Gastrocnemius medialis (tissue), 4 donors: Measurements from ENCODE around the gene EWSR1. TPM values are rescaled to one million over a fixed set of nuclear protein-coding genes. Genes with fewer than 3 reads are reported as not detected.

Experiments
- ATAC-seq, 2 donors: fragments of 150-250 bp; one replicate each; pipeline ENCODE4 v1.9.1; 2016
- DNase-seq, 2 donors: peaks; one replicate each; pipeline ENCODE4 v3.0.0-alpha.2; 2019
- H3K27ac ChIP-seq, 4 donors: fragments of 200-600 bp; sonication (generic); 1 replicate in 1 of 4; 2 replicates in 3 of 4; pipeline ENCODE4 v1.5.1; 2016 to 2018; ENCODE audit warnings: mild to moderate bottlenecking in 2 of 4, moderate library complexity in 1 of 4
- H3K27me3 ChIP-seq, 3 donors: fragments of 200-600 bp; sonication (generic) in 2 of 3; 1 replicate in 1 of 3; 2 replicates in 2 of 3; pipeline versions ENCODE4 v1.5.1 to v1.6.0; 2016 to 2019; ENCODE audit warnings: mild to moderate bottlenecking in 1 of 3, moderate library complexity in 1 of 3
- H3K36me3 ChIP-seq, 2 donors: fragments of 200-600 bp; sonication (generic) in 1 of 2; one replicate each; pipeline ENCODE4 v1.5.1; 2017 to 2018
- H3K4me1 ChIP-seq, 2 donors: fragments of 200-600 bp; sonication (generic) in 1 of 2; one replicate each; pipeline ENCODE4 v1.5.1; 2016 to 2017; ENCODE audit warnings: mild to moderate bottlenecking in 2 of 2
- H3K4me3 ChIP-seq, 4 donors: fragments of 200-600 bp; sonication (generic) in 3 of 4; 1 replicate in 1 of 4; 2 replicates in 3 of 4; pipeline ENCODE4 v1.5.1; 2016 to 2019; ENCODE audit warnings: mild to moderate bottlenecking in 2 of 4
- H3K9me3 ChIP-seq, 3 donors: fragments of 200-600 bp; sonication (generic) in 2 of 3; 1 replicate in 1 of 3; 2 replicates in 2 of 3; pipeline ENCODE4 v1.5.1; 2016 to 2019
- POLR2A ChIP-seq, 2 donors: fragments of 450-650 bp; IDR thresholded peaks; one replicate each; pipeline ENCODE4 v1.6.1; 2017; ENCODE audit warnings: antibody characterized with exemption in 2 of 2, mild to moderate bottlenecking in 2 of 2, moderate library complexity in 2 of 2
- in situ Hi-C, 4 donors: fragments of 200-750 bp; cut with MboI; loops; one replicate each; pipeline versions ENCODE4 v1.15.0 to v1.8.0; 2017; ENCODE audit warnings: low sequenced_read_pairs in 4 of 4
- intact Hi-C: fragments of 100-400 bp; cut with DNase I; formaldehyde crosslinking; loops from one replicate; pipeline ENCODE4 v1.15.1; 2023; ENCODE audit warnings: low total_unique reads
- total RNA-seq, 4 donors: library from RNA; depleted of rRNA; stranded (reverse); fragments of >200 nt; gene quantifications; one replicate each; pipeline versions ENCODE4 v1.1.0 to v1.2.3, GENCODE V29; 2016
- TF ChIP-seq, protein P1 (sequence below), 5 experiments: fragments of 450-650 bp in 3 of 5; fragments of 200-600 bp in 2 of 5; sonication (generic) in 2 of 5; IDR thresholded peaks in 4 of 5; conservative IDR thresholded peaks in 1 of 5; 1 replicate in 4 of 5; 2 replicates in 1 of 5; pipeline ENCODE4 v1.5.1; 2016 to 2019; ENCODE audit warnings: antibody characterized with exemption in 5 of 5, mild to moderate bottlenecking in 3 of 5, moderate library complexity in 3 of 5

EWSR1 gene
- total RNA-seq, 4 donors from 2014 or later: 192 to 269 (median 202) TPM

GRCh38 chr22:29259253-29259899 is 8.7 kb upstream of the EWSR1 start:
- Histone ChIP-seq H3K4me1 (peaks cover 0 to 3% of the 10 kb centered on the region in 2 donors), H3K36me3 (peaks cover 0 to 12% of the 10 kb centered on the region in 2 donors), H3K4me3 (no peak overlapping the region), H3K27me3 (no peaks in the 10 kb centered on the region), H3K27ac (no peak overlapping the region), H3K9me3 (no peaks in the 10 kb centered on the region)
- in situ Hi-C loops (no loop called here), intact Hi-C loops (no loop called here)
- TF ChIP-seq, protein P1, sequence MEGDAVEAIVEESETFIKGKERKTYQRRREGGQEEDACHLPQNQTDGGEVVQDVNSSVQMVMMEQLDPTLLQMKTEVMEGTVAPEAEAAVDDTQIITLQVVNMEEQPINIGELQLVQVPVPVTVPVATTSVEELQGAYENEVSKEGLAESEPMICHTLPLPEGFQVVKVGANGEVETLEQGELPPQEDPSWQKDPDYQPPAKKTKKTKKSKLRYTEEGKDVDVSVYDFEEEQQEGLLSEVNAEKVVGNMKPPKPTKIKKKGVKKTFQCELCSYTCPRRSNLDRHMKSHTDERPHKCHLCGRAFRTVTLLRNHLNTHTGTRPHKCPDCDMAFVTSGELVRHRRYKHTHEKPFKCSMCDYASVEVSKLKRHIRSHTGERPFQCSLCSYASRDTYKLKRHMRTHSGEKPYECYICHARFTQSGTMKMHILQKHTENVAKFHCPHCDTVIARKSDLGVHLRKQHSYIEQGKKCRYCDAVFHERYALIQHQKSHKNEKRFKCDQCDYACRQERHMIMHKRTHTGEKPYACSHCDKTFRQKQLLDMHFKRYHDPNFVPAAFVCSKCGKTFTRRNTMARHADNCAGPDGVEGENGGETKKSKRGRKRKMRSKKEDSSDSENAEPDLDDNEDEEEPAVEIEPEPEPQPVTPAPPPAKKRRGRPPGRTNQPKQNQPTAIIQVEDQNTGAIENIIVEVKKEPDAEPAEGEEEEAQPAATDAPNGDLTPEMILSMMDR (IDR thresholded peaks at IDR 0.05 in 4 of 5, conservative IDR thresholded peaks at IDR 0.05 in 1 of 5): no peak
- TF ChIP-seq POLR2A (IDR thresholded peaks at IDR 0.05): no peak
- DNase-seq (no peak), ATAC-seq (no peak)

- Histone ChIP-seq H3K9me3 (no peaks in the 10 kb centered on the region), H3K27me3 (no peaks in the 10 kb centered on the region), H3K4me1 (peaks cover 0 to 3% of the 10 kb centered on the region in 2 donors), H3K4me3 (no peak overlapping the region), H3K27ac (no peak overlapping the region), H3K36me3 (peaks cover 0 to 13% of the 10 kb centered on the region in 2 donors)
- TF ChIP-seq POLR2A (IDR thresholded peaks at IDR 0.05): no peak
- TF ChIP-seq, protein P1 (IDR thresholded peaks at IDR 0.05 in 4 of 5, conservative IDR thresholded peaks at IDR 0.05 in 1 of 5): no peak
- ATAC-seq (no peak), DNase-seq (no peak)
- in situ Hi-C loops: no loop called here
- intact Hi-C loops: no loop called here
Measured at GRCh38 chr22:29260031-29260560, 8.0 kb upstream of the EWSR1 start.

GRCh38 chr22:29260601-29261315 is 7.3 kb upstream of the EWSR1 start:
- H3K4me3 ChIP-seq: no peak overlapping the region
- in situ Hi-C loops (no loop called here), intact Hi-C loops (no loop called here)
- peaks cover 0 to 18% of the 10 kb centered on the region in 2 donors for H3K36me3 ChIP-seq
- H3K4me1 ChIP-seq: peaks cover 0 to 3% of the 10 kb centered on the region in 2 donors
- ATAC-seq (peak in 1 of 2 donors; percentile 60), DNase-seq (peak in 1 of 2 donors; percentile 35)
- H3K27me3 ChIP-seq: no peaks in the 10 kb centered on the region
- TF ChIP-seq, protein P1 (IDR thresholded peaks at IDR 0.05 in 4 of 5, conservative IDR thresholded peaks at IDR 0.05 in 1 of 5): no peak
- no peak for TF ChIP-seq POLR2A (IDR thresholded peaks at IDR 0.05)
- no peaks in the 10 kb centered on the region for H3K9me3 ChIP-seq
- H3K27ac ChIP-seq: peak overlapping the region in 1 of 4 donors; percentile 46

GRCh38 chr22:29263791-29264276 is 4.2 kb upstream of the EWSR1 start:
- intact Hi-C loops (no loop called here), in situ Hi-C loops (no loop called here)
- TF ChIP-seq, protein P1 (IDR thresholded peaks at IDR 0.05 in 4 of 5, conservative IDR thresholded peaks at IDR 0.05 in 1 of 5): no peak
- no peak for TF ChIP-seq POLR2A (IDR thresholded peaks at IDR 0.05)
- Histone ChIP-seq H3K4me3 (no peak overlapping the region), H3K4me1 (peaks cover 12 to 17% of the 10 kb centered on the region in 2 donors), H3K36me3 (peaks cover 0 to 18% of the 10 kb centered on the region in 2 donors), H3K9me3 (no peaks in the 10 kb centered on the region), H3K27me3 (no peaks in the 10 kb centered on the region), H3K27ac (peak overlapping the region in 2 of 4 donors; percentile 24 to 40)
- peak in 1 of 2 donors; percentile 51 for DNase-seq
- ATAC-seq: no peak
